Astrocyte of the cerebellum (primary cell): ENCODE measurements around the gene HSPB9.
"Not testable (repeated sequence)": the region's sequence is repeated elsewhere in the genome, so short reads cannot be mapped to it uniquely, and the experiment has no call there.

Experiments
- DNase-seq: peaks from one replicate; pipeline ENCODE4 v3.0.0-alpha.2; 2011; ENCODE audit warnings: low read depth
- H3K4me3 ChIP-seq: 2 replicates; pipeline ENCODE4 v1.5.1; 2011; ENCODE audit warnings: mild to moderate bottlenecking, low read depth, low read length, moderate library complexity
- CTCF ChIP-seq: IDR thresholded peaks from 2 replicates; pipeline ENCODE4 v1.5.1; 2012; ENCODE audit warnings: low read length, low read depth, moderate library complexity, mild to moderate bottlenecking; ENCODE audit errors: missing control alignments
- in situ Hi-C: cut with HindIII; loops from 2 replicates; pipeline ENCODE4 v1.10.0; 2017; ENCODE audit warnings: low sequenced_read_pairs

The HSPB9 gene

GRCh38 chr17:42135151-42135550 lies 12.5 kb downstream of the HSPB9 start:
- no peak overlapping the region for H3K4me3 ChIP-seq
- TF ChIP-seq CTCF: no peak
- in situ Hi-C loops: no loop called here
- no peak for DNase-seq

GRCh38 chr17:42135664-42136653 lies 13.4 kb downstream of the HSPB9 start:
- no peak for DNase-seq
- in situ Hi-C loops: no loop called here
- TF ChIP-seq CTCF: no peak
- H3K4me3 ChIP-seq: no peak overlapping the region

GRCh38 chr17:42136654-42137051 lies 14.0 kb downstream of the HSPB9 start:
- no peak for DNase-seq
- no peak overlapping the region for H3K4me3 ChIP-seq
- in situ Hi-C loops: no loop called here
- TF ChIP-seq CTCF: no peak

GRCh38 chr17:42138749-42139492 lies 16.3 kb downstream of the HSPB9 start:
- H3K4me3 ChIP-seq: no peak overlapping the region
- TF ChIP-seq CTCF: no peak
- in situ Hi-C loops: no loop called here
- DNase-seq: no peak

- H3K4me3 ChIP-seq: not testable (repeated sequence)
Measured at GRCh38 chr17:42140690-42141089, 18.1 kb downstream of the HSPB9 start.

GRCh38 chr17:42141382-42141781 lies 18.8 kb downstream of the HSPB9 start:
- in situ Hi-C loops: no loop called here
- no peak for DNase-seq
- no peak overlapping the region for H3K4me3 ChIP-seq
- TF ChIP-seq CTCF: no peak

More at GRCh38 chr17:42140690-42141089, 18.1 kb downstream of the HSPB9 start:
- in situ Hi-C loops, DNase-seq: not testable (repeated sequence)
